Islet precursor cell (in vitro differentiated cells): Measurements from ENCODE around the gene NME2.

Experiments
- DNase-seq: peaks from one replicate; pipeline ENCODE4 v3.0.0-alpha.2; 2018

Gene NME2

DNA sequence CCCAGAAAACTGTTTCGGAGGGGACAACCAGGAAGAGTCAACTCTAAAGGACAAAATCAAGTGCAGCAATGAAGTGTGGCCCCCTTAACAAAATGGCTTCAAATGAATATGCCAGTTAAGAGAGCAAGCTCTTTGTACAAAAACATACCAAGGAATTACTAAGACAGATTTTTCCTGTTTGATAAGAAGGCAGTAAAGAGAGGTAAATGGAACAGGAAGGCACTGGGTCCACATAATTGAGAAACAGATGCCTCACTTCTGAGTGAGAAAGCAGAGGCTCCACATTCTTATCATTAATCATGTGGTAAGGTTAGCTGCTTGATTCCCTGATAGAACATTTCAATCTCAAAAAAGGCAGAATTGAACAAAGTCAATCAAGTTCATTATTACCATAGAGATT lies 48.7 kb downstream of the NME2 start:
- DNase-seq: no peak

GRCh38 chr17:51217946-51218345 lies 51.7 kb downstream of the NME2 start:
- no peak for DNase-seq

DNA sequence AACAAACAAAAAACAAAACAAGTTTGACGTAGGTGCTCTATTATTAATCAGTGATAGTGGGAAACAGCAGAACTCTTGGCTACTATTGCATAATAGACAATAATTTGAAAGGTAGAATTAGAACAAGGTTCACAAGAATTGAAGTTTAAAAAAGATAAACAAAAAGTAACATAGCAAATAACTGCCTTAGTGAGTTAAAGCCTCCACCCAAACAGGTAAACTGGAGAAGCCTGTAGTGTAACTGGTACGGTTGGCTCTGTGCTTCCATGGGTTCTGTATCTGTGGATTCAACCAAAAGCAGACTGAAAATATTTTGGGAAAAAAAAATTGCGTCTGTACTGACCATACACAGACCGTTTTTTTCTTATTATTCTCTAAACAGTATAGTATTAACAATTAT lies 55.1 kb downstream of the NME2 start:
- no peak for DNase-seq
